ENCODE data around the gene AKAP13.

The AKAP13 gene

DNA sequence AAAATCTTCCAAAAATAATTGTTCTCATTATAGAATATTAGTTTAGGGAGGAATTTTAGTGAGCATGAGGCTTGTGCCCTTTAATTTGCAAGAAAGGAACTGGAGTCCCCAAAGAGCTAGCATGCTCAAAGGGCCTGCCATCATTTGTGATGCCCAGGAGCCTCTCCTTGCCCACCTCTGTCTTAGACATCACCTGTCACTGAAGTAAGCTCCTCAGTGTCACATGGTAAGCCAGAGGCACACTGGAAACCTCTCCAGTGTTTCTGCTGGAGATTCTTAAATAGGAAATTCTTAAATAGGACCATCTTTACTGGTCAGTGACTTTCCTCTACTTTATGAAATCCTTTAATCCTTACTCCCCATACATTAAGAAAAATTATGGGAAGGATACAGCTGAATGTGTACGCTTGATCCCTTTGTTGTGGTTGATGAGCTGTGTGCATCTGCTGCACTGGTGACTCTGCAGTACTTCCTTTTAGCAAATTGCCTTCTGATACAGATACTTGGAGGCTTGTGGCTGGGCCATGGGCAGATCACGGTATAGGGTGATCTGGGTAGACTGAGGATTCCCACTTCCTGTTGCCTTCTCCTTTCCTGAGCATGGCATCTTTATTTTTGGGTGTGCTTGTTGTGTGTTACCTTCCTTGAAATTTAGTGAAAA, 216.9 kb downstream of the AKAP13 start:
- CTCF ChIA-PET, result interaction anchor here (0.6 kb wide), 1 partner anchor 10 kb away, joined by 3 read pairs; no protein-coding TSS in a partner anchor
- H3K27ac ChIP-seq (ENCODE audit: extremely low read depth, low read depth, low read length), result no peak overlapping the region
- H3K4me1 ChIP-seq (ENCODE audit: control insufficient read depth, insufficient read depth, low read length), result no peaks in the 10 kb centered on the region
- H3K4me3 ChIP-seq (ENCODE audit: low read depth, low read length), result no peak overlapping the region
- H3K9me3 ChIP-seq (ENCODE audit: control insufficient read depth, insufficient read depth, low read depth, low read length), result no peaks in the 10 kb centered on the region
- TF ChIP-seq ZNF341 (tag by site-specific recombination; IDR thresholded peaks at IDR 0.05; ENCODE audit: low read depth) (no peak), BCL11A (tag by site-specific recombination; IDR thresholded peaks at IDR 0.05; ENCODE audit: low read depth) (no peak), ZNF211 (tag by site-specific recombination; IDR thresholded peaks at IDR 0.05; ENCODE audit: low read depth) (no peak), ZFP3 (tag by site-specific recombination; IDR thresholded peaks at IDR 0.05; ENCODE audit: low read depth) (no peak), KLF8 (tag by site-specific recombination; IDR thresholded peaks at IDR 0.05) (no peak), ZBTB8A (tag by site-specific recombination; IDR thresholded peaks at IDR 0.05) (no peak)
- H3K36me3 ChIP-seq (ENCODE audit: control insufficient read depth in 2 of 2, insufficient read depth in 1 of 2, low read length in 2 of 2), result peaks cover 0 to 3% of the 10 kb centered on the region in 2 experiments; a peak in 2 of 3 replicates
- POLR2A ChIA-PET, result no interaction called here

DNA sequence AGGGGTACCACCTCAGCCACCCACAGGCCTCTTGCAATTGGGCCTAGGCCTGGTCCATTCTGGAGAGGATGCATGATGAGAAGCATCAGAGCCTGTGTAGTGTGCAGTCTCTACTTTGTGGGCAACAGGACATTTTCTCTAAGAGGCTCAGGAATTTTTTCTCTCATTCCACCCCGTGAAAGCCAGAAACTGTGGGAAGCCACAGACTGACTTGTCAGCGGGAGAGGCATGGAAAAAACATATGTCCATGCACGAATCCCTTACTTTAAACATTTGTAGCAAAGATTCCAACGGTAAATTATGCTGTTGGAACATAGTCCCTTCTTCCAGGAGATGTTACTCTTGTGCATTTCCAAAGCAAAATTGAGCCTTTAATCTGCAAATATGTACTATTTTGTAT, 217.8 kb downstream of the AKAP13 start:
- POLR2A ChIA-PET, result no interaction called here
- TF ChIP-seq ZFP37 (tag by site-specific recombination; IDR thresholded peaks at IDR 0.05), result no peak
- TF ChIP-seq, protein P1, sequence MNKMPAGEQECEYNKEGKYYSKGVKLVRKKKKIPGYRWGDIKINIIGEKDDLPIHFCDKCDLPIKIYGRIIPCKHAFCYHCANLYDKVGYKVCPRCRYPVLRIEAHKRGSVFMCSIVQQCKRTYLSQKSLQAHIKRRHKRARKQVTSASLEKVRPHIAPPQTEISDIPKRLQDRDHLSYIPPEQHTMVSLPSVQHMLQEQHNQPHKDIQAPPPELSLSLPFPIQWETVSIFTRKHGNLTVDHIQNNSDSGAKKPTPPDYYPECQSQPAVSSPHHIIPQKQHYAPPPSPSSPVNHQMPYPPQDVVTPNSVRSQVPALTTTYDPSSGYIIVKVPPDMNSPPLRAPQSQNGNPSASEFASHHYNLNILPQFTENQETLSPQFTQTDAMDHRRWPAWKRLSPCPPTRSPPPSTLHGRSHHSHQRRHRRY (tag by site-specific recombination; IDR thresholded peaks at IDR 0.05), result no peak
- TF ChIP-seq, protein P2, sequence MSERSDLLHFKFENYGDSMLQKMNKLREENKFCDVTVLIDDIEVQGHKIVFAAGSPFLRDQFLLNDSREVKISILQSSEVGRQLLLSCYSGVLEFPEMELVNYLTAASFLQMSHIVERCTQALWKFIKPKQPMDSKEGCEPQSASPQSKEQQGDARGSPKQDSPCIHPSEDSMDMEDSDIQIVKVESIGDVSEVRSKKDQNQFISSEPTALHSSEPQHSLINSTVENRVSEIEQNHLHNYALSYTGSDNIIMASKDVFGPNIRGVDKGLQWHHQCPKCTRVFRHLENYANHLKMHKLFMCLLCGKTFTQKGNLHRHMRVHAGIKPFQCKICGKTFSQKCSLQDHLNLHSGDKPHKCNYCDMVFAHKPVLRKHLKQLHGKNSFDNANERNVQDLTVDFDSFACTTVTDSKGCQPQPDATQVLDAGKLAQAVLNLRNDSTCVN (tag by site-specific recombination; optimal IDR thresholded peaks at IDR 0.05), result no peak
- TF ChIP-seq ZNF23 (tag by site-specific recombination; IDR thresholded peaks at IDR 0.05; ENCODE audit: borderline replicate concordance), result no peak
- TF ChIP-seq SCRT2 (tag by site-specific recombination; IDR thresholded peaks at IDR 0.05), result no peak
- no peak for TF ChIP-seq ZBTB7A (tag by site-specific recombination; IDR thresholded peaks at IDR 0.05; ENCODE audit: low read depth)
- TF ChIP-seq, protein P3, sequence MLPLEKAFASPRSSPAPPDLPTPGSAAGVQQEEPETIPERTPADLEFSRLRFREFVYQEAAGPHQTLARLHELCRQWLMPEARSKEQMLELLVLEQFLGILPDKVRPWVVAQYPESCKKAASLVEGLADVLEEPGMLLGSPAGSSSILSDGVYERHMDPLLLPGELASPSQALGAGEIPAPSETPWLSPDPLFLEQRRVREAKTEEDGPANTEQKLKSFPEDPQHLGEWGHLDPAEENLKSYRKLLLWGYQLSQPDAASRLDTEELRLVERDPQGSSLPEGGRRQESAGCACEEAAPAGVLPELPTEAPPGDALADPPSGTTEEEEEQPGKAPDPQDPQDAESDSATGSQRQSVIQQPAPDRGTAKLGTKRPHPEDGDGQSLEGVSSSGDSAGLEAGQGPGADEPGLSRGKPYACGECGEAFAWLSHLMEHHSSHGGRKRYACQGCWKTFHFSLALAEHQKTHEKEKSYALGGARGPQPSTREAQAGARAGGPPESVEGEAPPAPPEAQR (tag by site-specific recombination; IDR thresholded peaks at IDR 0.05), result no peak
- TF ChIP-seq ZNF2 (tag by site-specific recombination; IDR thresholded peaks at IDR 0.05), result no peak
- TF ChIP-seq, protein P4, sequence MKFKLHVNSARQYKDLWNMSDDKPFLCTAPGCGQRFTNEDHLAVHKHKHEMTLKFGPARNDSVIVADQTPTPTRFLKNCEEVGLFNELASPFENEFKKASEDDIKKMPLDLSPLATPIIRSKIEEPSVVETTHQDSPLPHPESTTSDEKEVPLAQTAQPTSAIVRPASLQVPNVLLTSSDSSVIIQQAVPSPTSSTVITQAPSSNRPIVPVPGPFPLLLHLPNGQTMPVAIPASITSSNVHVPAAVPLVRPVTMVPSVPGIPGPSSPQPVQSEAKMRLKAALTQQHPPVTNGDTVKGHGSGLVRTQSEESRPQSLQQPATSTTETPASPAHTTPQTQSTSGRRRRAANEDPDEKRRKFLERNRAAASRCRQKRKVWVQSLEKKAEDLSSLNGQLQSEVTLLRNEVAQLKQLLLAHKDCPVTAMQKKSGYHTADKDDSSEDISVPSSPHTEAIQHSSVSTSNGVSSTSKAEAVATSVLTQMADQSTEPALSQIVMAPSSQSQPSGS (tag by site-specific recombination; IDR thresholded peaks at IDR 0.05; ENCODE audit: low read depth), result no peak
- no peak for TF ChIP-seq ZNF157 (tag by site-specific recombination; IDR thresholded peaks at IDR 0.05)
- Histone ChIP-seq H3K4me3 (ENCODE audit: low read depth, low read length) (no peak overlapping the region), H3K36me3 (ENCODE audit: control insufficient read depth in 2 of 2, insufficient read depth in 1 of 2, low read length in 2 of 2) (peaks cover 0 to 4% of the 10 kb centered on the region in 2 experiments; a peak in 2 of 3 replicates), H3K4me1 (ENCODE audit: control insufficient read depth, insufficient read depth, low read length) (no peaks in the 10 kb centered on the region), H3K27ac (ENCODE audit: extremely low read depth, low read depth, low read length) (no peak overlapping the region), H3K9me3 (ENCODE audit: control insufficient read depth, insufficient read depth, low read depth, low read length) (no peaks in the 10 kb centered on the region)
- CTCF ChIA-PET, result no interaction called here

Measured in HEK293 (cell line).